ENCODE data around the gene RPL3. TPM values are rescaled to one million over a fixed set of nuclear protein-coding genes. Genes with fewer than 3 reads are reported as not detected.
"Not testable (repeated sequence)": the region's sequence is repeated elsewhere in the genome, so short reads cannot be mapped to it uniquely, and the experiment has no call there.

Gene RPL3
- total RNA-seq, 1 experiment from 2014 or later = 2,830 TPM

GRCh38 chr22:39332441-39333064 is 13.1 kb upstream of the RPL3 start:
- no peaks in the 10 kb centered on the region for H3K4me1 ChIP-seq (ENCODE audit: insufficient read depth, low read length)

GRCh38 chr22:39330553-39330952 is 11.1 kb upstream of the RPL3 start:
- H4K20me1 ChIP-seq (ENCODE audit: control insufficient read depth, insufficient read depth, insufficient read length); H2BK120ac ChIP-seq (ENCODE audit: low read depth, low read length, poor library complexity, severe bottlenecking); H3K9me3 Mint-ChIP-seq; H2BK15ac ChIP-seq (ENCODE audit: low read depth, low read length); H2BK20ac ChIP-seq (ENCODE audit: low read depth, low read length, poor library complexity, severe bottlenecking); H3K9ac ChIP-seq (ENCODE audit: extremely low read depth, insufficient read length, low read length); H3K56ac ChIP-seq (ENCODE audit: insufficient read length, low read depth, low read length); H3T11ph ChIP-seq (ENCODE audit: low read length); H3K36me3 Mint-ChIP-seq (ENCODE audit: insufficient read depth in 1 of 3, low read depth in 3 of 3); H3K23me2 ChIP-seq (ENCODE audit: insufficient read length, low read depth, low read length, poor library complexity, severe bottlenecking); H3K23ac ChIP-seq (ENCODE audit: insufficient read length, low read depth, low read length); H3K27ac Mint-ChIP-seq; H4K91ac ChIP-seq (ENCODE audit: insufficient read length, low read depth, low read length); H2BK12ac ChIP-seq (ENCODE audit: insufficient read length, low read depth, low read length); H3K18ac ChIP-seq (ENCODE audit: insufficient read length, low read depth, low read length); H3K4me1 Mint-ChIP-seq; H2BK5ac ChIP-seq (ENCODE audit: insufficient read length, low read length); H3K4me2 ChIP-seq (ENCODE audit: insufficient read depth, insufficient read length, low read length); H3K14ac ChIP-seq (ENCODE audit: insufficient read depth, low read length); H3K27ac ChIP-seq (ENCODE audit: insufficient read length, low read depth, low read length); H3K27me3 Mint-ChIP-seq (ENCODE audit: low read depth); H2AFZ ChIP-seq (ENCODE audit: low read length); H3K4me1 ChIP-seq (ENCODE audit: insufficient read depth, low read length); H3K4ac ChIP-seq (ENCODE audit: low read depth, low read length); H3K79me1 ChIP-seq (ENCODE audit: insufficient read depth, low read depth, low read length, poor library complexity, severe bottlenecking); H3K79me2 ChIP-seq (ENCODE audit: insufficient read depth, low read length); H2AK5ac ChIP-seq (ENCODE audit: insufficient read length, low read length); H3K9me3 ChIP-seq (ENCODE audit: control insufficient read depth, low read depth, low read length); H3K4me3 Mint-ChIP-seq; H3K27me3 ChIP-seq (ENCODE audit: insufficient read depth, low read length); H4K8ac ChIP-seq (replicated peaks; ENCODE audit: insufficient read length, low read depth, low read length); DNase-seq; H4K5ac ChIP-seq (ENCODE audit: insufficient read length, low read depth, low read length): not testable (repeated sequence)
- WGBS (ENCODE audit: extremely low coverage, insufficient read length, low lambda C conversion rate) = no CpG with 5 or more reads among the region's 1 CpG

More at GRCh38 chr22:39332441-39333064, 13.1 kb upstream of the RPL3 start:
- H4K5ac ChIP-seq (ENCODE audit: insufficient read length, low read depth, low read length) = no peak overlapping the region
- H3K27ac ChIP-seq (ENCODE audit: insufficient read length, low read depth, low read length) = no peak overlapping the region
- Mint-ChIP-seq H3K36me3 (ENCODE audit: insufficient read depth in 1 of 3, low read depth in 3 of 3) (no peaks in the 10 kb centered on the region), H3K9me3 (no peaks in the 10 kb centered on the region), H3K4me1 (no peaks in the 10 kb centered on the region), H3K27me3 (ENCODE audit: low read depth) (no peaks in the 10 kb centered on the region; the same call in none of the 2 replicates), H3K27ac (no peak overlapping the region), H3K4me3 (no peak overlapping the region)
- H2BK120ac ChIP-seq (ENCODE audit: low read depth, low read length, poor library complexity, severe bottlenecking) = no peak overlapping the region
- no peaks in the 10 kb centered on the region for H4K20me1 ChIP-seq (ENCODE audit: control insufficient read depth, insufficient read depth, insufficient read length)
- H3K27me3 ChIP-seq (ENCODE audit: insufficient read depth, low read length) = no peaks in the 10 kb centered on the region
- H3K79me2 ChIP-seq (ENCODE audit: insufficient read depth, low read length) = no peaks in the 10 kb centered on the region
- no peak overlapping the region for H3K18ac ChIP-seq (ENCODE audit: insufficient read length, low read depth, low read length)
- no peak overlapping the region for H2BK12ac ChIP-seq (ENCODE audit: insufficient read length, low read depth, low read length)
- H4K91ac ChIP-seq (ENCODE audit: insufficient read length, low read depth, low read length) = no peak overlapping the region
- H3T11ph ChIP-seq (ENCODE audit: low read length) = no peak overlapping the region
- H3K23me2 ChIP-seq (ENCODE audit: insufficient read length, low read depth, low read length, poor library complexity, severe bottlenecking) = no peaks in the 10 kb centered on the region
- WGBS (ENCODE audit: extremely low coverage, insufficient read length, low lambda C conversion rate) = no CpG with 5 or more reads among the region's 5 CpGs
- no peaks in the 10 kb centered on the region for H3K79me1 ChIP-seq (ENCODE audit: insufficient read depth, low read depth, low read length, poor library complexity, severe bottlenecking)
- no peak overlapping the region for H3K4me2 ChIP-seq (ENCODE audit: insufficient read depth, insufficient read length, low read length)
- no peak overlapping the region for H3K9ac ChIP-seq (ENCODE audit: extremely low read depth, insufficient read length, low read length)
- H2BK20ac ChIP-seq (ENCODE audit: low read depth, low read length, poor library complexity, severe bottlenecking) = no peak overlapping the region
- no peak overlapping the region for H2BK5ac ChIP-seq (ENCODE audit: insufficient read length, low read length)
- no peak overlapping the region for H2AK5ac ChIP-seq (ENCODE audit: insufficient read length, low read length)
- H3K23ac ChIP-seq (ENCODE audit: insufficient read length, low read depth, low read length) = no peak overlapping the region
- no peak overlapping the region for H2AFZ ChIP-seq (ENCODE audit: low read length)
- no peak for DNase-seq
- no peak overlapping the region for H2BK15ac ChIP-seq (ENCODE audit: low read depth, low read length)
- no peaks in the 10 kb centered on the region for H3K9me3 ChIP-seq (ENCODE audit: control insufficient read depth, low read depth, low read length)
- no peak for TF ChIP-seq CTCF (conservative IDR thresholded peaks at IDR 0.05)
- H3K4ac ChIP-seq (ENCODE audit: low read depth, low read length) = no peak overlapping the region
- H4K8ac ChIP-seq (replicated peaks; ENCODE audit: insufficient read length, low read depth, low read length) = no peak overlapping the region
- H3K56ac ChIP-seq (ENCODE audit: insufficient read length, low read depth, low read length) = no peak overlapping the region
- no peak overlapping the region for H3K14ac ChIP-seq (ENCODE audit: insufficient read depth, low read length)
